Small intestine (tissue), 7 donors: ENCODE measurements around the gene TMOD1. TPM values are rescaled to one million over a fixed set of nuclear protein-coding genes. Genes with fewer than 3 reads are reported as not detected.

Experiments used
- DNase-seq, 2 donors: peaks; one replicate each; pipeline versions ENCODE4 v3.0.0 to v3.0.0-alpha.2; 2013
- FAIRE-seq: peaks from 2 replicates; lab custom pipeline; 2012; peaks lifted over from hg19 to GRCh38; lab: Jason Lieb, UNC
- H3K27ac ChIP-seq, 3 donors: one replicate each; pipeline ENCODE4 v1.5.1; 2013; ENCODE audit warnings: low read length in 2 of 3, mild to moderate bottlenecking in 2 of 3, control low read depth in 1 of 3, inconsistent platforms in 1 of 3, low read depth in 1 of 3, moderate library complexity in 1 of 3
- H3K27me3 ChIP-seq, 3 donors: one replicate each; pipeline ENCODE4 v1.6.1; 2013; ENCODE audit warnings: low read length in 3 of 3, inconsistent platforms in 1 of 3; ENCODE audit not compliant: control insufficient read depth in 3 of 3, insufficient read depth in 3 of 3
- H3K36me3 ChIP-seq, 3 donors: one replicate each; pipeline ENCODE4 v1.6.1; 2013; ENCODE audit warnings: low read length in 3 of 3, inconsistent platforms in 1 of 3, low read depth in 1 of 3, mild to moderate bottlenecking in 1 of 3, moderate library complexity in 1 of 3; ENCODE audit not compliant: control insufficient read depth in 3 of 3, insufficient read depth in 2 of 3
- H3K4me1 ChIP-seq, 3 donors: one replicate each; pipeline ENCODE4 v1.6.1; 2013; ENCODE audit warnings: low read length in 2 of 3, inconsistent platforms in 1 of 3, low read depth in 1 of 3, mild to moderate bottlenecking in 1 of 3, moderate library complexity in 1 of 3; ENCODE audit not compliant: control insufficient read depth in 3 of 3, insufficient read depth in 2 of 3
- H3K4me3 ChIP-seq, 3 donors: one replicate each; pipeline ENCODE4 v1.5.1; 2013; ENCODE audit warnings: low read length in 3 of 3, control low read depth in 1 of 3, inconsistent platforms in 1 of 3, low read depth in 1 of 3, mild to moderate bottlenecking in 1 of 3, moderate library complexity in 1 of 3
- H3K9me3 ChIP-seq, 2 donors: one replicate each; pipeline ENCODE4 v1.6.1; 2013; ENCODE audit warnings: low read depth in 1 of 2, low read length in 1 of 2; ENCODE audit not compliant: control insufficient read depth in 2 of 2, insufficient read depth in 1 of 2
- WGBS, 3 donors: extraction: QIAGEN DNeasy Blood & Tissue Kit; methylation state at CpG; one replicate each; pipeline ENCODE4 v1.1.7; 2013; 5-methylcytosine and 5-hydroxymethylcytosine counted together
- polyA plus RNA-seq, 4 donors: library from polyadenylated mRNA; stranded (reverse) in 3 of 4; unstranded in 1 of 4; fragments of 200-250 nt in 3 of 4; fragments of 120-200 nt in 1 of 4; gene quantifications; one replicate each; pipeline versions ENCODE4 v1.2.1 to v1.2.3, GENCODE V29; 2013
- donor health status: healthy with polysubstance abuse.
- donor health status: control.
- donor health status: control.
- donor health status: Bipolar disorder and iron deficiency.
- donor health status: healthy.

Gene TMOD1
- polyA plus RNA-seq, 4 donors: 1.1 to 9.9 (median 1.6) TPM

DNA sequence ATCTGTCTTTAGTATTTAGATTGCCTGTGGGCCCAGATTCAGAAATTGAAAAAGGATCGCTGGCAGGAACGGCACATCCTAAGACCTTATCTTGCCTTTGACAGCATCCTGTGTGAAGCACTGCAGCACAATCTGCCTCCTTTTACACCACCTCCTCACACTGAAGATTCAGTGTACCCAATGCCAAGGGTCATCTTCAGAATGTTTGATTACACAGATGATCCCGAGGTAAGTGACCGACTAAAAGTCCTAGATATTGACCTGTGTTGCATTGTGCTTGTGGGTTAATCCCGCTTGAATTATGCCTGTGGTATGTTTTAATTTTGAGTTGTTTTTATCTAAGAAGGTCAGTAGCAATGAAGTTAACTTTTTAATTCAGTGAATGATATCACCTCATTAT lies 146.5 kb downstream of the TMOD1 start:
- Histone ChIP-seq H3K27me3 (no peaks in the 10 kb centered on the region), H3K4me3 (no peak overlapping the region), H3K36me3 (peaks cover 4 to 17% (median 16%) of the 10 kb centered on the region in 3 donors), H3K9me3 (no peaks in the 10 kb centered on the region), H3K27ac (no peak overlapping the region), H3K4me1 (no peaks in the 10 kb centered on the region)
- WGBS, 3 donors: 90 to 96% (median 95%) methylated on average over 5 of the region's 5 CpGs
- DNase-seq (no peak), FAIRE-seq (no peak)

Other genes starting within 250 kb of the TMOD1 start
- gene CCDC180, start 194.0 kb upstream of the TMOD1 start, polyA plus RNA-seq: 1 to 10 TPM in 2 of 4 donors, not detected in 2; 1.5 to 7.7 TPM
- 10 to 100 TPM; 15.2 to 24.9 (median 20.3) TPM for gene TDRD7, start 89.6 kb upstream of the TMOD1 start, polyA plus RNA-seq
- 10 to 100 TPM in 1 of 4 donors, 1 to 10 TPM in 3; 7.2 to 17.4 (median 7.8) TPM for gene TSTD2, start 131.7 kb downstream of the TMOD1 start, polyA plus RNA-seq
- 10 to 100 TPM in 2 of 4 donors, 1 to 10 TPM in 2; 5.9 to 29.7 (median 11.0) TPM for gene NCBP1, start 132.2 kb downstream of the TMOD1 start, polyA plus RNA-seq
- gene XPA, start 195.7 kb downstream of the TMOD1 start, polyA plus RNA-seq: 10 to 100 TPM; 15.4 to 24.4 (median 20.4) TPM